Measurements from ENCODE around the gene AIFM3. TPM values are rescaled to one million over a fixed set of nuclear protein-coding genes. Genes with fewer than 3 reads are reported as not detected.
"Not testable (repeated sequence)": the region's sequence is repeated elsewhere in the genome, so short reads cannot be mapped to it uniquely, and the experiment has no call there.

AIFM3 gene
- polyA plus RNA-seq, 1 donor, result 0.68 TPM

GRCh38 chr22:20992056-20992442 is 25.0 kb downstream of the AIFM3 start:
- DNase-seq, result no peak

- DNase-seq, result no peak
These were observed 25.6 kb downstream of the AIFM3 start for GRCh38 chr22:20992456-20993303.

GRCh38 chr22:20993304-20994127 is 26.5 kb downstream of the AIFM3 start:
- no peak for DNase-seq

- no peak for DNase-seq
These were observed 27.3 kb downstream of the AIFM3 start for GRCh38 chr22:20994128-20994901.

GRCh38 chr22:20994902-20995241 is 27.8 kb downstream of the AIFM3 start:
- no peak for DNase-seq

GRCh38 chr22:20995329-20996030 is 28.4 kb downstream of the AIFM3 start:
- DNase-seq, result no peak

GRCh38 chr22:20996031-20996410 is 29.0 kb downstream of the AIFM3 start:
- DNase-seq, result no peak

- no peak for DNase-seq
These were observed 29.8 kb downstream of the AIFM3 start for GRCh38 chr22:20996598-20997535.

GRCh38 chr22:20997536-20998257 is 30.6 kb downstream of the AIFM3 start:
- DNase-seq, result no peak

GRCh38 chr22:20998411-20999336 is 31.6 kb downstream of the AIFM3 start:
- no peak for DNase-seq

- DNase-seq, result no peak
These were observed 32.5 kb downstream of the AIFM3 start for GRCh38 chr22:20999350-21000206.

- no peak for DNase-seq
These were observed 33.3 kb downstream of the AIFM3 start for GRCh38 chr22:21000207-21000986.

GRCh38 chr22:21000987-21001600 is 34.0 kb downstream of the AIFM3 start:
- no peak for DNase-seq

- DNase-seq, result peak; percentile 94
These were observed 34.7 kb downstream of the AIFM3 start, which contains the start of gene THAP7 for GRCh38 chr22:21001601-21002325. TSS of gene THAP7 (minus strand) at chr22:21002118. CDS start at chr22:21001911, 207 bp downstream.

GRCh38 chr22:21003782-21004181 is 36.7 kb downstream of the AIFM3 start:
- no peak for DNase-seq

- not testable (repeated sequence) for DNase-seq
These were observed 42.2 kb downstream of the AIFM3 start for GRCh38 chr22:21009208-21009607.
